ENCODE measurements around the gene GRPEL1.

Gene GRPEL1

GRCh38 chr4:7017446-7018048, 50.3 kb downstream of the GRPEL1 start:
- H3K4me3 ChIP-seq (ENCODE audit: low read length), result no peak overlapping the region
- TF ChIP-seq, protein P1, sequence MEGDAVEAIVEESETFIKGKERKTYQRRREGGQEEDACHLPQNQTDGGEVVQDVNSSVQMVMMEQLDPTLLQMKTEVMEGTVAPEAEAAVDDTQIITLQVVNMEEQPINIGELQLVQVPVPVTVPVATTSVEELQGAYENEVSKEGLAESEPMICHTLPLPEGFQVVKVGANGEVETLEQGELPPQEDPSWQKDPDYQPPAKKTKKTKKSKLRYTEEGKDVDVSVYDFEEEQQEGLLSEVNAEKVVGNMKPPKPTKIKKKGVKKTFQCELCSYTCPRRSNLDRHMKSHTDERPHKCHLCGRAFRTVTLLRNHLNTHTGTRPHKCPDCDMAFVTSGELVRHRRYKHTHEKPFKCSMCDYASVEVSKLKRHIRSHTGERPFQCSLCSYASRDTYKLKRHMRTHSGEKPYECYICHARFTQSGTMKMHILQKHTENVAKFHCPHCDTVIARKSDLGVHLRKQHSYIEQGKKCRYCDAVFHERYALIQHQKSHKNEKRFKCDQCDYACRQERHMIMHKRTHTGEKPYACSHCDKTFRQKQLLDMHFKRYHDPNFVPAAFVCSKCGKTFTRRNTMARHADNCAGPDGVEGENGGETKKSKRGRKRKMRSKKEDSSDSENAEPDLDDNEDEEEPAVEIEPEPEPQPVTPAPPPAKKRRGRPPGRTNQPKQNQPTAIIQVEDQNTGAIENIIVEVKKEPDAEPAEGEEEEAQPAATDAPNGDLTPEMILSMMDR (conservative IDR thresholded peaks at IDR 0.05; ENCODE audit: low read length), result no peak
- DNase-seq (ENCODE audit: low read depth), result no peak

- DNase-seq (ENCODE audit: low read depth), result no peak
- H3K4me3 ChIP-seq (ENCODE audit: low read length), result no peak overlapping the region
- TF ChIP-seq, protein P1 (conservative IDR thresholded peaks at IDR 0.05; ENCODE audit: low read length), result no peak
Measured at GRCh38 chr4:7016512-7016911, 51.4 kb downstream of the GRPEL1 start.

GRCh38 chr4:7016086-7016485, 51.8 kb downstream of the GRPEL1 start:
- H3K4me3 ChIP-seq (ENCODE audit: low read length), result no peak overlapping the region
- TF ChIP-seq, protein P1 (conservative IDR thresholded peaks at IDR 0.05; ENCODE audit: low read length), result no peak
- no peak for DNase-seq (ENCODE audit: low read depth)

DNA sequence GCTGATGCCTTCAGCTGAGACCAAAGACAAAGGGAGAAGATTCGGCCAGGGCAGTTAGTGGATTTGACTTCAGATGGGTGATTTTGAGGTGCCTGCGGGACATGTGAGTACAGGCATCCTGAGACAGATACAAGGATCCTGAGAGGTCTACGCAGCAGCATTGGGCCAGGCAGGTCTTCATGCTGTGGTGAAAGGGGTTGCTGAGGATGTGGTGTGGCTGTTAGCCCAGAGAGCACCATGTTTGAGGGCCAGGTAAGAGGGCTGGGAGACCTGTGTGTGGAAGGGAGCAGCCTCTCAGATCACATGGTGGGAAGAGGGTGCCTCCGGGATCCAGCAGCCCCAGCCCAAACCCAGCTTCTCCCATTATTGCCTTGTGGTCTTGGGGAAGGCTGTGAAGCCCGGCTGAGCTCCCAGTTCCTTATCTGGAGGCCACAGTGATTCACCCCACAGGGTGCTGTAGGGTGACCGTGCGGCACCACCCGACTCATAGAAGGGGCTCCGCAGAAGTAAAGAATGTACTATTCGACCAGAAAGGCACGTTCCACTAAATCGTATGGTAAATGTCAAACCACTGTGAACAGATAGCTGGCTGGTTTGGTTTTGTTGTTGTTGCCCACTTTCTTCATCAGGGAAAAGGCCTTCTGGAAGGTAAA, 52.4 kb downstream of the GRPEL1 start:
- DNase-seq (ENCODE audit: low read depth), result no peak
- TF ChIP-seq, protein P1 (conservative IDR thresholded peaks at IDR 0.05; ENCODE audit: low read length), result no peak

DNA sequence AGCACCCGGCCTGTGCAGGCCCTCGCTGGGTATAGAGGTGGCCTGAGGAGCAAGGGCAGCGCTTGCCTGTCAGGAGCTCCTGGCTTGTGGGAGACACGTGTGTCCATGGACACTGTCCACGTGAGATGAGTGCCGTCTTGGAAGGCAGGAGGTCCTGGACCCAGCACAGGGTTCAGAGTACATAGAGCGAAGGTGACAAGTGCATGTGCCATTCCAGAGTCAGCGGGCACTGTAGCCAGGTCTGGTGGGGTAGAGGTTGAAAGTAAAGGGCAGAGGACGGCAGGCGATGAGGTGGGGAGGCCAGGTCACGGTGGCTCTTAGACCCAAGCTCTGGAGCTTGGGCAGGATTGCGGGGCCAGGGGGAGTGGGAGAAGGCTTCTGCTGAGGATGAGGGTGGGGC, 53.0 kb downstream of the GRPEL1 start:
- TF ChIP-seq, protein P1 (conservative IDR thresholded peaks at IDR 0.05; ENCODE audit: low read length), result no peak

More for the DNA sequence above, 52.4 kb downstream of the GRPEL1 start:
- H3K4me3 ChIP-seq (ENCODE audit: low read length), result no peak overlapping the region

GRCh38 chr4:7013175-7013574, 54.7 kb downstream of the GRPEL1 start:
- TF ChIP-seq, protein P1 (conservative IDR thresholded peaks at IDR 0.05; ENCODE audit: low read length), result no peak

More for the DNA sequence above, 53.0 kb downstream of the GRPEL1 start:
- DNase-seq (ENCODE audit: low read depth), result no peak
- no peak overlapping the region for H3K4me3 ChIP-seq (ENCODE audit: low read length)

DNA sequence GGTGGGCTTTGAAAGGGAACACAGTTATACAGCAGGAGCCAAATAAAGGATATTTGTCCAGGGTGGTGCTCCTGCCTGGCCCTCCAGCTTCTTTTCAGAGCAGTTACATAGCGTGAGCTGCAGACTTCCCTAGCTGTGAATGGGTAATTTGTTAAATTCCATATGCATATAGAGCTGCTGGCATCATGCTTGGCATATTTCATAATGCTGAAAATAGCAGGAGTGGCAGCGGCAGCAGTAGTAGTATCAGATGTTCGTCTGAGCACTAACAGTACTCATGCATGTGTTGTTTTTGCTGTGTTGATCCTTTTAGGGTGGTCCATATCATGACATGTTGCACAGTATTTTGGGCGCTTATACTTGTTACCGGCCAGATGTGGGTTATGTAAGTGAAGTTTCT, 58.3 kb downstream of the GRPEL1 start:
- H3K4me3 ChIP-seq (ENCODE audit: low read length), result no peak overlapping the region
- DNase-seq (ENCODE audit: low read depth), result no peak
- TF ChIP-seq, protein P1 (conservative IDR thresholded peaks at IDR 0.05; ENCODE audit: low read length), result no peak

More at GRCh38 chr4:7013175-7013574, 54.7 kb downstream of the GRPEL1 start:
- no peak for DNase-seq (ENCODE audit: low read depth)
- no peak overlapping the region for H3K4me3 ChIP-seq (ENCODE audit: low read length)

Measured in AG10803 (cell line).